Measurements from ENCODE around the gene KCNH1. TPM values are rescaled to one million over a fixed set of nuclear protein-coding genes. Genes with fewer than 3 reads are reported as not detected.
A peak's percentile ranks its signal among the peaks of the same experiment; 100 is the strongest.

Gene KCNH1
- total RNA-seq, 1 donor from 2014 or later, result 15.5 TPM

GRCh38 chr1:210830034-210831028 is 303.6 kb downstream of the KCNH1 start:
- peaks cover 2% of the 10 kb centered on the region for H3K9me3 Mint-ChIP-seq (ENCODE audit: unreplicated experiment)

GRCh38 chr1:210828996-210829596 is 304.9 kb downstream of the KCNH1 start:
- no peak overlapping the region for H3K4me3 ChIP-seq (ENCODE audit: insufficient read depth, low read depth, low read length)
- H3K9me3 Mint-ChIP-seq (ENCODE audit: unreplicated experiment), result peaks cover 2% of the 10 kb centered on the region
- no peaks in the 10 kb centered on the region for H3K9me3 ChIP-seq (ENCODE audit: insufficient read depth, low read depth, low read length)
- H4K20me1 ChIP-seq (ENCODE audit: insufficient read depth, low read length), result no peaks in the 10 kb centered on the region
- no peak overlapping the region for H3K4me2 ChIP-seq (ENCODE audit: low read length)
- H2AFZ ChIP-seq (ENCODE audit: low read depth, low read length), result no peak overlapping the region
- H3K4me1 Mint-ChIP-seq (ENCODE audit: low read depth, unreplicated experiment), result peaks cover 25% of the 10 kb centered on the region
- no peak overlapping the region for H3K9ac ChIP-seq (ENCODE audit: low read length)
- H3K4me3 Mint-ChIP-seq (ENCODE audit: unreplicated experiment), result no peak overlapping the region
- H3K27me3 ChIP-seq (ENCODE audit: insufficient read depth, low read length), result no peaks in the 10 kb centered on the region
- peak overlapping the region; percentile 85 for H3K27ac Mint-ChIP-seq (ENCODE audit: unreplicated experiment)
- H3K36me3 Mint-ChIP-seq (ENCODE audit: low read depth, unreplicated experiment), result no peaks in the 10 kb centered on the region
- FAIRE-seq (no peak), DNase-seq (ENCODE audit: low read depth) (peak; percentile 14)
- H3K27ac ChIP-seq (ENCODE audit: low read depth, low read length), result no peak overlapping the region
- H3K4me1 ChIP-seq (ENCODE audit: insufficient read depth, low read length), result no peaks in the 10 kb centered on the region
- H3K79me2 ChIP-seq (ENCODE audit: insufficient read depth, low read length), result no peaks in the 10 kb centered on the region
- H3K36me3 ChIP-seq (ENCODE audit: insufficient read depth, low read length), result no peaks in the 10 kb centered on the region
- TF ChIP-seq EZH2 (IDR thresholded peaks at IDR 0.05; ENCODE audit: insufficient read depth, low read length) (no peak), CTCF (IDR thresholded peaks at IDR 0.05; ENCODE audit: insufficient read depth, low read depth, low read length) (no peak)
- H3K27me3 Mint-ChIP-seq (ENCODE audit: low read depth, unreplicated experiment), result no peaks in the 10 kb centered on the region

More at GRCh38 chr1:210830034-210831028, 303.6 kb downstream of the KCNH1 start:
- H3K27ac ChIP-seq (ENCODE audit: low read depth, low read length), result no peak overlapping the region
- peaks cover 25% of the 10 kb centered on the region for H3K4me1 Mint-ChIP-seq (ENCODE audit: low read depth, unreplicated experiment)
- no peaks in the 10 kb centered on the region for H3K36me3 Mint-ChIP-seq (ENCODE audit: low read depth, unreplicated experiment)
- no peak overlapping the region for H3K4me3 Mint-ChIP-seq (ENCODE audit: unreplicated experiment)
- no peaks in the 10 kb centered on the region for H3K9me3 ChIP-seq (ENCODE audit: insufficient read depth, low read depth, low read length)
- no peaks in the 10 kb centered on the region for H3K4me1 ChIP-seq (ENCODE audit: insufficient read depth, low read length)
- TF ChIP-seq CTCF (IDR thresholded peaks at IDR 0.05; ENCODE audit: insufficient read depth, low read depth, low read length) (no peak), EZH2 (IDR thresholded peaks at IDR 0.05; ENCODE audit: insufficient read depth, low read length) (no peak)
- H3K9ac ChIP-seq (ENCODE audit: low read length), result no peak overlapping the region
- H3K4me3 ChIP-seq (ENCODE audit: insufficient read depth, low read depth, low read length), result no peak overlapping the region
- H4K20me1 ChIP-seq (ENCODE audit: insufficient read depth, low read length), result no peaks in the 10 kb centered on the region
- no peak overlapping the region for H2AFZ ChIP-seq (ENCODE audit: low read depth, low read length)
- H3K27me3 ChIP-seq (ENCODE audit: insufficient read depth, low read length), result no peaks in the 10 kb centered on the region
- FAIRE-seq (no peak), DNase-seq (ENCODE audit: low read depth) (no peak)
- H3K27me3 Mint-ChIP-seq (ENCODE audit: low read depth, unreplicated experiment), result no peaks in the 10 kb centered on the region
- H3K79me2 ChIP-seq (ENCODE audit: insufficient read depth, low read length), result no peaks in the 10 kb centered on the region
- no peaks in the 10 kb centered on the region for H3K36me3 ChIP-seq (ENCODE audit: insufficient read depth, low read length)
- H3K4me2 ChIP-seq (ENCODE audit: low read length), result no peak overlapping the region
- no peak overlapping the region for H3K27ac Mint-ChIP-seq (ENCODE audit: unreplicated experiment)

Measured in astrocyte (in vitro differentiated cells and primary cell).